K562 (cell line): Measurements from ENCODE around the gene PRF1. TPM values are rescaled to one million over a fixed set of nuclear protein-coding genes. Genes with fewer than 3 reads are reported as not detected.

Experiments
- CBFB ChIP-seq: sonication (generic); formaldehyde crosslinking; IDR thresholded peaks from 2 replicates; pipeline ENCODE4 v1.4.0; 2020; ENCODE audit warnings: mild to moderate bottlenecking, missing genetic modification reagents
- CEBPZ ChIP-seq: fragments of 150-350 bp; IDR thresholded peaks from 2 replicates; pipeline ENCODE4 v1.6.1; 2014; ENCODE audit warnings: low read depth, mild to moderate bottlenecking, low read length, borderline replicate concordance
- ELF1 ChIP-seq: fragments of 200-800 bp; sonication (Bioruptor generic); IDR thresholded peaks from 2 replicates; pipeline ENCODE4 v1.6.1; 2016; ENCODE audit warnings: missing genetic modification characterization, missing compliant biosample characterization
- EP300 ChIP-seq: IDR thresholded peaks from 2 replicates; pipeline ENCODE4 v1.6.1; 2012; ENCODE audit warnings: low read length, improper control_type of control experiment
- KAT7 ChIP-seq: sonication (generic); formaldehyde crosslinking; IDR thresholded peaks from 2 replicates; pipeline ENCODE4 v1.8.0; 2022; ENCODE audit warnings: missing genetic modification reagents, mild to moderate bottlenecking, borderline replicate concordance
- RERE ChIP-seq: sonication (generic); formaldehyde crosslinking; IDR thresholded peaks from 2 replicates; pipeline ENCODE4 v1.8.0; 2023; ENCODE audit warnings: missing genetic modification reagents, mild to moderate bottlenecking, borderline replicate concordance
- SAFB ChIP-seq: fragments of 200-400 bp; formaldehyde crosslinking; IDR thresholded peaks from 2 replicates; pipeline ENCODE4 v1.6.1; 2017; ENCODE audit warnings: low read depth, low read length, borderline replicate concordance
- SMARCC2 ChIP-seq: fragments of 450-650 bp; IDR thresholded peaks from 2 replicates; pipeline ENCODE4 v1.6.1; 2017; ENCODE audit warnings: antibody characterized with exemption, moderate library complexity, mild to moderate bottlenecking, low read depth
- THAP7 ChIP-seq: fragments of 250-450 bp; sonication (Bioruptor Pico); IDR thresholded peaks from 2 replicates; pipeline ENCODE4 v1.5.0; 2021
- THRB ChIP-seq: fragments of 450-650 bp; formaldehyde crosslinking; conservative IDR thresholded peaks from 2 replicates; pipeline ENCODE4 v1.4.0; 2022; ENCODE audit warnings: mild to moderate bottlenecking, missing genetic modification characterization
- YBX1 ChIP-seq: fragments of 450-650 bp; IDR thresholded peaks from 2 replicates; pipeline ENCODE4 v1.7.1; 2016; ENCODE audit warnings: mild to moderate bottlenecking
- ZC3H8 ChIP-seq: fragments of 450-650 bp; IDR thresholded peaks from 2 replicates; pipeline ENCODE4 v1.6.1; 2017
- ZNF224 ChIP-seq: sonication (generic); formaldehyde crosslinking; IDR thresholded peaks from 2 replicates; pipeline ENCODE4 v1.8.0; 2022; ENCODE audit warnings: mild to moderate bottlenecking, missing genetic modification reagents
- ZNF316 ChIP-seq: fragments of 450-650 bp; IDR thresholded peaks from 2 replicates; pipeline ENCODE4 v1.6.1; 2016
- ZNF384 ChIP-seq: IDR thresholded peaks from 2 replicates; pipeline ENCODE4 v1.6.1; 2012; ENCODE audit warnings: low read depth, low read length, improper control_type of control experiment
- polyA plus RNA-seq, 8 experiments: library from polyadenylated mRNA; depleted of rRNA in 4 of 8; stranded (reverse) in 5 of 8; unstranded in 3 of 8; fragments of >200 nt; fragmentation: Nextera tagmentation in 2 of 8; fragmentation: Illumina TruSeq in 1 of 8; extraction: Ambion mirVana in 2 of 8; extraction: Trizol in 1 of 8; gene quantifications; 2 replicates each; pipeline versions ENCODE4 v1.2.1 to v1.2.3, GENCODE V29; 2011 to 2014; ENCODE audit warnings: inconsistent platforms in 1 of 8, missing spikeins in 1 of 8
- total RNA-seq, 7 experiments: library from RNA; depleted of rRNA in 6 of 7; stranded (reverse); fragments of >200 nt in 6 of 7; fragmentation: Illumina TruSeq in 2 of 7; extraction: Trizol in 2 of 7; gene quantifications; 2 replicates each; pipeline versions ENCODE4 v1.2.1 to v1.2.3, GENCODE V29; 2011 to 2021; ENCODE audit warnings: low replicate concordance in 1 of 7

PRF1 gene
- total and polyA plus RNA-seq, 9 of the 15 experiments (the other 6 are each of a cell fraction or from before 2014, with no cell fraction given) = 3.8 to 8.6 (median 6.3) TPM

- TF ChIP-seq ELF1 (tag) (peak; percentile 46), CEBPZ (no peak), KAT7 (CRISPR knock-in tag) (peak; percentile 53), ZNF316 (peak; percentile 38; the same call in 1 of the 2 replicates), ZNF384 (peak; percentile 100), CBFB (no peak), YBX1 (no peak), THAP7 (CRISPR knock-in tag) (no peak), EP300 (peak; percentile 86), RERE (CRISPR knock-in tag) (no peak), SMARCC2 (peak; percentile 21; the same call in 1 of the 2 replicates), SAFB (no peak), ZC3H8 (no peak), ZNF224 (CRISPR knock-in tag) (no peak), THRB (CRISPR knock-in tag) (no peak)
These were observed 26.4 kb downstream of the PRF1 start (continued) for GRCh38 chr10:70575874-70576802.
